TTC549 (cell line): ENCODE data around the gene MMP1.
"Not testable (repeated sequence)": the region's sequence is repeated elsewhere in the genome, so short reads cannot be mapped to it uniquely, and the experiment has no call there.

ENCODE experiments used
- FAIRE-seq: peaks from 2 replicates; lab custom pipeline; 2012; peaks lifted over from hg19 to GRCh38; lab: Jason Lieb, UNC

The MMP1 gene

DNA sequence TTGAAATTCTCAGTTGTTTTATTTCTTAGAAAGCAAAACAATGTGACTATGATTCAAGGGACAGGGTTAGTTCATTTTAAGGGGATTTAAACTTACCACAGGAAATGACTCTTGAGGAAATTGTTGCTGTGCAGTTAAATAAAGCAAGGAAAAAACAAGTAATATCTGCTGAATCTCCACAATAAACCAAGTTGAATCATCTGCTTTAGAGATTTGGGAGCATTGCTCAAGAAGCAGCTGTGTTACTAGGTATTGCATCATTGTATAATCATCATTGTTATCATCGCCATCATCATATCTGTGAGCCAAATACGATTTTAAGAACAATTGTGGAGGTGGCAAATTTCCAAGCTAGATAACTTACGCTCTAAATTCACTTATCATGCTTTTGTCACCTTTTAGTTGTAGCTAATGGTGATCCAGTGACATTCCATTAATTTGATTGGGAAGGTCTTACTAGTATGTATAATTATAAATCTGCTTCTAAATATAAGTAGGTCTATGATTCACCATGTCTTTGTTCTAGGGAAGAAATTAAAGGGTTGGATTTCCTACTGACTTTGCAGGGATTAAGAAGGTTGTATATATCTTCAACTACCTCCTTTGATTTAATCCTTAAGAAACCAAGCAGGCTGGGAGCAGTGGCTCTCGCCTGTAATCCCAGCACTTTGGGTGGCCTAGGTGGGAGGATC lies 37.5 kb downstream of the MMP1 start:
- peak; percentile 90 for FAIRE-seq

GRCh38 chr11:102757823-102758549 lies 40.0 kb downstream of the MMP1 start:
- no peak for FAIRE-seq

DNA sequence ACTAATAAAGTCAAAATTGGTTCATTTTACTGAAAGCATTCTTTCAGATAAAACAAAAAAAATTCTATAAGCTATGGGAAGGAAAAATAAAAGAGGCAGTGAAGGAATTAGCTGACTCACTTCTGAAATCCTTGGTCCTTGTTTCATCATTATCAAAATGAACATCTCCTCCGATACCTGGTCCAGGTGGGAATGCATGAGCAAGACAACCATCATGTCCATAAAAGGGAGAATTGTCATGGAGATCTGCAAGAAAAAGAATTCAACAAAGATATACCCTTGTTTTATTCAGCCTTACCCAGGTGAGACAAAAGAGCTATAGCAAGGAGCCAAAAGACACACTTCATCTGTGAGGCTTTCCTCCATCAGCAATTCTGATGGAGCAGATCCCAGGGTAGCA lies 44.7 kb downstream of the MMP1 start:
- no peak for FAIRE-seq

DNA sequence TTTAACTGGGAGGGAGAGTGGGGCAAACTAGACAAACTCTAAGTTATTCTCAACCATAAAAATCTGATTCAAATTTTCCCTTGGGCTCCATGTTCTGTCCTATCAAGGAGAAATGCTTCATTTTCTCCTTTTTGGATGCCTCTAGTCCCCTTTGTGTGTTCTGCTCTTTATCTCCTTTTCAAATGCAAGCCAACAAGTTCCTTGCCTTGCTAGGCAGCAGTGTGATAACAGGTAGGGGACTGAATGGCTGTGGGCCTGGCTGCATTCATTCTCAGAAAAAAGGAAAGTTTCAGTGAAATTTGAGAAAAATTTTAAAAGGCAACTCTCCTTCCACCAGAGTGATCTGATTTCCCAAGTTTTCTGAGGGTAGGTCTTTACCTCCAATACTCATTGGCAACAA lies 46.3 kb downstream of the MMP1 start:
- no peak for FAIRE-seq

GRCh38 chr11:102749101-102749722 lies 48.7 kb downstream of the MMP1 start:
- FAIRE-seq, result no peak

DNA sequence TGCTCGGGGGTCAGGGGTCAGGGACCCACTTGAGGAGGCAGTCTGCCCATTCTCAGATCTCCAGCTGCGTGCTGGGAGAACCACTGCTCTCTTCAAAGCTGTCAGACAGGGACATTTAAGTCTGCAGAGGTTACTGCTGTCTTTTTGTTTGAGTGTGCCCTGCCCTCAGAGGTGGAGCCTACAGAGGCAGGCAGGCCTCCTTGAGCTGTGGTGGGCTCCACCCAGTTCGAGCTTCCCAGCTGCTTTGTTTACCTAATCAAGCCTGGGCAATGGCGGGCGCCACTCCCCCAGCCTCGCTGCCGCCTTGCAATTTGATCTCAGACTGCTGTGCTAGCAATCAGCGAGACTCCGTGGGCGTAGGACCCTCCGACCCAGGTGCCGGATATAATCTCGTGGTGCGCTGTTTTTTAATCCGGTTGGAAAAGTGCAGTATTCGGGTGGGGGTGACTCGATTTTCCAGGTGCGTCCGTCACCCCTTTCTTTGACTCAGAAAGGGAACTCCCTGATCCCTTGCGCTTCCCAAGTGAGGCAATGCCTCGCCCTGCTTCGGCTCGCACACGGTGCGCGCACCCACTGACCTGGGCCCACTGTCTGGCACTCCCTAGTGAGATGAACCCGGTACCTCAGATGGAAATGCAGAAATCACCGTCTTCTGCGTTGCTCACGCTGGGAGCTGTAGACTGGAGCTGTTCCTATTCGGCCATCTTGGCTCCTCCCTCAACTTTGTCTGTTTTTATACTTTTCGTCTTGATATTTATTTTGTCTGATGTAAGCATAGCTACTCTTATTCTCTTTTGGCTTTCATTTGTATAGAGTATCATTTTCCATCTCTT lies 51.0 kb downstream of the MMP1 start:
- not testable (repeated sequence) for FAIRE-seq
